IMR-90 (cell line): ENCODE data around the gene GPR176. TPM values are rescaled to one million over a fixed set of nuclear protein-coding genes. Genes with fewer than 3 reads are reported as not detected.
A peak's percentile ranks its signal among the peaks of the same experiment; 100 is the strongest.

ENCODE experiments used
- ATAC-seq: fragments of 200-7000 bp; cut with Tn5 transposase; 2 replicates; pipeline ENCODE4 v1.9.1; 2020; ENCODE audit warnings: low read depth, mild to moderate bottlenecking, moderate library complexity
- BruUV-seq: library from RNA; stranded (reverse); fragments of 400-500 nt; replicated peaks from 2 replicates; lab custom pipeline; 2021; lab: Mats Ljungman, UMichigan
- CTCF ChIA-PET: fragments of 300-600 bp; formaldehyde crosslinking; extraction: SDS; loops from one replicate; lab custom pipeline; 2021; ENCODE audit warnings: antibody characterized with exemption; lab: Yijun Ruan, JAX
- POLR2A ChIA-PET: fragments of 300-600 bp; sonication (Branson Sonifier 250); formaldehyde crosslinking; loops from one replicate; lab custom pipeline; 2022; ENCODE audit warnings: antibody characterized with exemption; ENCODE audit not compliant: unreplicated experiment; lab: Charles Lee
- DNase-seq: peaks from one replicate; pipeline ENCODE4 v3.0.0; 2013
- H2AFZ ChIP-seq: replicated peaks from 2 replicates; pipeline ENCODE3; 2013; ENCODE audit warnings: low read length, mild to moderate bottlenecking; ENCODE audit not compliant: poor library complexity
- H2AK5ac ChIP-seq: 2 replicates; pipeline ENCODE4 v1.6.1; 2013; ENCODE audit warnings: low read depth, low read length, inconsistent platforms
- H2AK9ac ChIP-seq: replicated peaks from 2 replicates; pipeline ENCODE3; 2013; ENCODE audit warnings: mild to moderate bottlenecking, low read depth, low read length, moderate library complexity; ENCODE audit not compliant: poor library complexity
- H2BK120ac ChIP-seq: 2 replicates; pipeline ENCODE4 v1.6.1; 2013; ENCODE audit warnings: low read depth, low read length, inconsistent platforms
- H2BK15ac ChIP-seq: 3 replicates; pipeline ENCODE4 v1.6.1; 2013; ENCODE audit warnings: low read depth, low read length, inconsistent platforms
- H2BK20ac ChIP-seq: 2 replicates; pipeline ENCODE4 v1.6.1; 2013; ENCODE audit warnings: low read depth, mild to moderate bottlenecking, inconsistent platforms, low read length, moderate library complexity
- H2BK5ac ChIP-seq: 2 replicates; pipeline ENCODE4 v1.6.1; 2013; ENCODE audit warnings: mild to moderate bottlenecking, low read depth, low read length, inconsistent platforms; ENCODE audit not compliant: poor library complexity, severe bottlenecking
- H3K14ac ChIP-seq: replicated peaks from 2 replicates; pipeline ENCODE4 v1.6.1; 2013; ENCODE audit warnings: low read depth, low read length, inconsistent platforms
- H3K18ac ChIP-seq: 2 replicates; pipeline ENCODE4 v1.6.1; 2013; ENCODE audit warnings: low read depth, low read length, control low read depth
- H3K23ac ChIP-seq: 2 replicates; pipeline ENCODE4 v1.6.1; 2013; ENCODE audit warnings: low read depth, low read length, inconsistent platforms
- H3K27ac ChIP-seq: 2 replicates; pipeline ENCODE4 v1.5.1; 2013; ENCODE audit warnings: mild to moderate bottlenecking, control low read depth, low read length; ENCODE audit not compliant: insufficient read depth
- H3K27me3 ChIP-seq: 2 replicates; pipeline ENCODE4 v1.6.1; 2013; ENCODE audit warnings: low read length; ENCODE audit not compliant: control insufficient read depth, insufficient read depth
- H3K36me3 ChIP-seq: 2 replicates; pipeline ENCODE4 v1.6.1; 2013; ENCODE audit warnings: low read length, mixed read lengths; ENCODE audit not compliant: control insufficient read depth, insufficient read depth
- H3K4ac ChIP-seq: 2 replicates; pipeline ENCODE4 v1.6.1; 2013; ENCODE audit warnings: low read depth, low read length, inconsistent platforms
- H3K4me1 ChIP-seq: 2 replicates; pipeline ENCODE4 v1.6.1; 2013; ENCODE audit warnings: low read length, mixed read lengths; ENCODE audit not compliant: control insufficient read depth, insufficient read depth
- H3K4me2 ChIP-seq: 2 replicates; pipeline ENCODE4 v1.6.1; 2013; ENCODE audit warnings: low read depth, mild to moderate bottlenecking, control low read depth, low read length, moderate library complexity
- H3K4me3 ChIP-seq: 2 replicates; pipeline ENCODE4 v1.5.1; 2013; ENCODE audit warnings: low read depth, mild to moderate bottlenecking, control low read depth, low read length, moderate library complexity; ENCODE audit not compliant: insufficient read depth
- H3K56ac ChIP-seq: 2 replicates; pipeline ENCODE4 v1.6.1; 2013; ENCODE audit warnings: low read length, inconsistent platforms; ENCODE audit not compliant: insufficient read depth; ENCODE audit errors: extremely low read depth
- H3K79me1 ChIP-seq, 2 experiments: 2 replicates each; pipeline ENCODE4 v1.6.1; 2013; ENCODE audit warnings: low read length in 2 of 2, inconsistent platforms in 1 of 2, low read depth in 1 of 2
- H3K9ac ChIP-seq: 2 replicates; pipeline ENCODE4 v1.6.1; 2013; ENCODE audit warnings: low read depth, low read length, control low read depth
- H3K9me1 ChIP-seq: 2 replicates; pipeline ENCODE4 v1.6.1; 2013; ENCODE audit warnings: low read length, inconsistent platforms; ENCODE audit not compliant: insufficient read depth
- H3K9me3 ChIP-seq: 2 replicates; pipeline ENCODE4 v1.6.1; 2013; ENCODE audit warnings: low read length; ENCODE audit not compliant: control insufficient read depth, insufficient read depth
- H4K20me1 ChIP-seq: 2 replicates; pipeline ENCODE4 v1.6.1; 2013; ENCODE audit warnings: low read length, inconsistent platforms; ENCODE audit not compliant: insufficient read depth
- H4K5ac ChIP-seq: 2 replicates; pipeline ENCODE4 v1.6.1; 2013; ENCODE audit warnings: mild to moderate bottlenecking, low read depth, low read length, control low read depth
- H4K8ac ChIP-seq, 2 experiments: 2 replicates each; pipeline ENCODE4 v1.6.1; 2013; ENCODE audit warnings: low read depth in 2 of 2, low read length in 2 of 2, control low read depth in 1 of 2, inconsistent platforms in 1 of 2
- H4K91ac ChIP-seq: 2 replicates; pipeline ENCODE4 v1.6.1; 2013; ENCODE audit warnings: low read depth, low read length, inconsistent platforms; ENCODE audit not compliant: insufficient read depth
- CTCF ChIP-seq: conservative IDR thresholded peaks from 2 replicates; pipeline ENCODE4 v1.5.1; 2012; ENCODE audit warnings: mild to moderate bottlenecking, low read depth, low read length, improper control_type of control experiment
- MAFK ChIP-seq: IDR thresholded peaks from 2 replicates; pipeline ENCODE4 v1.6.1; 2012; ENCODE audit warnings: low read depth, low read length, improper control_type of control experiment
- SMC3 ChIP-seq: fragments of 150-350 bp; IDR thresholded peaks from 2 replicates; pipeline ENCODE4 v1.6.1; 2016; ENCODE audit warnings: low read depth, mild to moderate bottlenecking, antibody characterized with exemption, low read length, moderate library complexity
- WGBS, 2 experiments: methylation state at CpG; one replicate each; pipeline versions ENCODE4 v1.1.5 to v1.1.7; 2013; ENCODE audit warnings: missing lambda C conversion rate in 2 of 2; ENCODE audit not compliant: insufficient read length in 1 of 2; ENCODE audit errors: extremely low coverage in 2 of 2; 5-methylcytosine and 5-hydroxymethylcytosine counted together
- dilution Hi-C: fragments of 300-500 bp; cut with HindIII; formaldehyde crosslinking; loops from one replicate; pipeline ENCODE4 v1.14.3; 2018; ENCODE audit warnings: low sequenced_read_pairs; ENCODE audit not compliant: unreplicated experiment
- in situ Hi-C: fragments of 300-500 bp; cut with MboI; formaldehyde crosslinking; loops from 3 replicates; pipeline ENCODE4 v1.14.3; 2019; ENCODE audit warnings: low sequenced_read_pairs, inconsistent platforms, mixed read lengths
- intact Hi-C: fragments of 100-400 bp; cut with micrococcal nuclease; formaldehyde crosslinking; loops from 2 replicates; pipeline ENCODE4 v1.10.0; 2022
- polyA plus RNA-seq, 3 experiments: library from polyadenylated mRNA; depleted of rRNA; stranded (reverse); fragments of >200 nt; gene quantifications; 2 replicates each; pipeline ENCODE4 v1.2.3, GENCODE V29; 2012; ENCODE audit warnings: low replicate concordance in 1 of 3
- total RNA-seq: library from RNA; depleted of rRNA; stranded (reverse); fragments of >200 nt; gene quantifications from 2 replicates; pipeline ENCODE4 v1.2.3, GENCODE V29; 2012
- TF ChIP-seq, protein P1 (sequence below): fragments of 150-350 bp; IDR thresholded peaks from 2 replicates; pipeline ENCODE4 v1.6.1; 2017; ENCODE audit warnings: mild to moderate bottlenecking, antibody characterized with exemption, low read length, low read depth

GPR176 gene
- total and polyA plus RNA-seq, 2 of the 4 experiments (the other 2 are of a cell fraction): 114 to 246 TPM

- Histone ChIP-seq H3K79me1 (peaks cover 24 to 50% of the 10 kb centered on the region in 2 experiments), H4K91ac (no peak overlapping the region), H3K27me3 (no peaks in the 10 kb centered on the region), H3K4me2 (peak overlapping the region; percentile 20; the same call in 1 of the 2 replicates), H4K8ac (no peak overlapping the region), H2BK5ac (no peak overlapping the region), H3K18ac (no peak overlapping the region), H2AK5ac (no peak overlapping the region), H3K9me1 (peaks cover 3% of the 10 kb centered on the region; the same call in 1 of the 2 replicates), H2AK9ac (no peak overlapping the region), H3K36me3 (peaks cover 45% of the 10 kb centered on the region), H4K5ac (no peak overlapping the region), H3K9me3 (no peaks in the 10 kb centered on the region), H2BK120ac (no peak overlapping the region), H3K56ac (no peak overlapping the region), H3K9ac (no peak overlapping the region), H4K20me1 (0 out of 2 replicates have a peak, but pooled peaks cover 5% of the 10 kb centered on the region), H3K4me1 (peaks cover 2% of the 10 kb centered on the region; the same call in 1 of the 2 replicates), H2BK15ac (no peak overlapping the region), H3K4ac (no peak overlapping the region), H2BK20ac (no peak overlapping the region), H3K23ac (no peak overlapping the region), H2AFZ (no peak overlapping the region), H3K27ac (no peak overlapping the region), H3K14ac (no peak overlapping the region), H3K4me3 (no peak overlapping the region)
- in situ Hi-C loops (loop anchor here (10.0 kb wide), 1 partner anchor 175 kb away; the partner anchor contains the start of gene FSIP1), intact Hi-C loops (loop anchor here (5.0 kb wide), 1 partner anchor 172 kb away; no protein-coding TSS in a partner anchor), dilution Hi-C loops (no loop called here)
- peak; percentile 44 for ATAC-seq
- BruUV-seq: no TSS peak
- TF ChIP-seq CTCF (peak; percentile 16; the same call in 1 of the 2 replicates), MAFK (no peak), SMC3 (0 out of 2 replicates have a peak, but pooled peaks have one; percentile 23)
- TF ChIP-seq, protein P1, sequence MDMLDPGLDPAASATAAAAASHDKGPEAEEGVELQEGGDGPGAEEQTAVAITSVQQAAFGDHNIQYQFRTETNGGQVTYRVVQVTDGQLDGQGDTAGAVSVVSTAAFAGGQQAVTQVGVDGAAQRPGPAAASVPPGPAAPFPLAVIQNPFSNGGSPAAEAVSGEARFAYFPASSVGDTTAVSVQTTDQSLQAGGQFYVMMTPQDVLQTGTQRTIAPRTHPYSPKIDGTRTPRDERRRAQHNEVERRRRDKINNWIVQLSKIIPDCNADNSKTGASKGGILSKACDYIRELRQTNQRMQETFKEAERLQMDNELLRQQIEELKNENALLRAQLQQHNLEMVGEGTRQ: no peak
- peak; percentile 42 for DNase-seq
- ChIA-PET CTCF (interaction anchor here (0.6 kb wide), 1 partner anchor 12 kb away, joined by 3 read pairs; no protein-coding TSS in a partner anchor), POLR2A (no interaction called here)
- WGBS, 2 experiments: no CpG with 5 or more reads among the region's 1 CpG
Observed at GRCh38 chr15:39959411-39959810, 39.3 kb upstream of the GPR176 start.
